ENCODE measurements around the gene IRS1.

DNA sequence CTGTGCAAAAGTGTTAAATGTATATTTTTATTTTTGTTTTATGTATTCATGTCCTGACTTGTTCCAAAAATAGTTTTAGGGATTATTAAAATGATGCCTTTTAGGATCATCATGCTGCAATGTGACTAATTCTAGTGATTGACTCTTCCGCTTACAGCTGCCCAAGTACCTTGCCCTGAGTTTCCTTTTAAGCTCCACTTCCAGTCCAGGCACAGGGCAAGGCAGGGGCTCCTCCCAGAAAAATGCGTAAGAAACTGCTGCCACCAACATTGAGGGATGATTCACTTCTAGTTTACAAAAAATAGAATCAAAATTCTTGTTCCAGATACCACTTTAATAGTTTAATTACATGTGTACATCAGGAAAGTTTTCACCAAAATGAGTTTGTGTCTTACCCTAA, 116.4 kb downstream of the IRS1 start:
- TF ChIP-seq, protein P1, sequence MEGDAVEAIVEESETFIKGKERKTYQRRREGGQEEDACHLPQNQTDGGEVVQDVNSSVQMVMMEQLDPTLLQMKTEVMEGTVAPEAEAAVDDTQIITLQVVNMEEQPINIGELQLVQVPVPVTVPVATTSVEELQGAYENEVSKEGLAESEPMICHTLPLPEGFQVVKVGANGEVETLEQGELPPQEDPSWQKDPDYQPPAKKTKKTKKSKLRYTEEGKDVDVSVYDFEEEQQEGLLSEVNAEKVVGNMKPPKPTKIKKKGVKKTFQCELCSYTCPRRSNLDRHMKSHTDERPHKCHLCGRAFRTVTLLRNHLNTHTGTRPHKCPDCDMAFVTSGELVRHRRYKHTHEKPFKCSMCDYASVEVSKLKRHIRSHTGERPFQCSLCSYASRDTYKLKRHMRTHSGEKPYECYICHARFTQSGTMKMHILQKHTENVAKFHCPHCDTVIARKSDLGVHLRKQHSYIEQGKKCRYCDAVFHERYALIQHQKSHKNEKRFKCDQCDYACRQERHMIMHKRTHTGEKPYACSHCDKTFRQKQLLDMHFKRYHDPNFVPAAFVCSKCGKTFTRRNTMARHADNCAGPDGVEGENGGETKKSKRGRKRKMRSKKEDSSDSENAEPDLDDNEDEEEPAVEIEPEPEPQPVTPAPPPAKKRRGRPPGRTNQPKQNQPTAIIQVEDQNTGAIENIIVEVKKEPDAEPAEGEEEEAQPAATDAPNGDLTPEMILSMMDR (IDR thresholded peaks at IDR 0.05; ENCODE audit: insufficient read depth, low read length, poor library complexity, severe bottlenecking) = no peak
- no peak for TF ChIP-seq EZH2phosphoT487 (conservative IDR thresholded peaks at IDR 0.05; ENCODE audit: low read length)

All from SU-DHL-6 (cell line).